MCF 10A (cell line): Measurements from ENCODE around the gene CACNA1H. TPM values are rescaled to one million over a fixed set of nuclear protein-coding genes. Genes with fewer than 3 reads are reported as not detected.
"Not testable (repeated sequence)": the region's sequence is repeated elsewhere in the genome, so short reads cannot be mapped to it uniquely, and the experiment has no call there.

Source experiments
- BruUV-seq: library from RNA; stranded (reverse); fragments of 400-500 nt; replicated peaks from 2 replicates; lab custom pipeline; 2021; lab: Mats Ljungman, UMichigan
- CTCF ChIA-PET: fragments of 300-600 bp; sonication (Branson Sonifier 250); formaldehyde crosslinking; extraction: SDS; loops from one replicate; lab custom pipeline; 2021; ENCODE audit warnings: antibody characterized with exemption, inconsistent platforms; lab: Yijun Ruan, JAX
- POLR2A ChIA-PET: fragments of 300-600, 350-650 bp; sonication (Branson Sonifier 250); formaldehyde crosslinking; extraction: SDS; loops from one replicate; lab custom pipeline; 2020; ENCODE audit warnings: antibody characterized with exemption, inconsistent platforms; lab: Yijun Ruan, JAX
- DNase-seq: peaks from one replicate; pipeline ENCODE4 v3.0.0-alpha.2; 2018; ENCODE audit not compliant: unreplicated experiment
- H3K27ac Mint-ChIP-seq: one replicate; pipeline ENCODE4 v1.8.0; 2022; ENCODE audit warnings: mild to moderate bottlenecking, low read depth, mixed read lengths; ENCODE audit not compliant: unreplicated experiment
- H3K27me3 Mint-ChIP-seq: one replicate; pipeline ENCODE4 v1.8.0; 2022; ENCODE audit warnings: mixed read lengths; ENCODE audit not compliant: insufficient read depth, unreplicated experiment
- H3K36me3 Mint-ChIP-seq: one replicate; pipeline ENCODE4 v1.8.0; 2022; ENCODE audit warnings: mild to moderate bottlenecking, moderate library complexity, mixed read lengths; ENCODE audit not compliant: insufficient read depth, unreplicated experiment
- H3K4me1 Mint-ChIP-seq: one replicate; pipeline ENCODE4 v1.8.0; 2022; ENCODE audit warnings: mixed read lengths; ENCODE audit not compliant: insufficient read depth, unreplicated experiment
- H3K4me3 Mint-ChIP-seq: one replicate; pipeline ENCODE4 v1.8.0; 2022; ENCODE audit warnings: mild to moderate bottlenecking, moderate library complexity, mixed read lengths; ENCODE audit not compliant: unreplicated experiment
- H3K9me3 Mint-ChIP-seq: one replicate; pipeline ENCODE4 v1.8.0; 2022; ENCODE audit warnings: mixed read lengths; ENCODE audit not compliant: unreplicated experiment
- intact Hi-C: fragments of 100-400 bp; cut with micrococcal nuclease; formaldehyde crosslinking; loops from 2 replicates; pipeline ENCODE4 v1.14.1; 2022
- total RNA-seq: library from RNA; stranded (reverse); gene quantifications from 2 replicates; pipeline ENCODE4 v1.2.3, GENCODE V29; 2022
- TF ChIP-seq, protein P1 (sequence below): fragments of 200-600 bp; IDR thresholded peaks from one replicate; pipeline ENCODE4 v1.8.0; 2022; ENCODE audit warnings: antibody characterized with exemption, mild to moderate bottlenecking; ENCODE audit not compliant: unreplicated experiment

The CACNA1H gene
- total RNA-seq, 1 experiment from 2014 or later: not detected

GRCh38 chr16:1241081-1241480 is 88.2 kb downstream of the CACNA1H start:
- H3K27me3 Mint-ChIP-seq, H3K36me3 Mint-ChIP-seq, BruUV-seq, H3K4me1 Mint-ChIP-seq, H3K9me3 Mint-ChIP-seq, POLR2A ChIA-PET, H3K27ac Mint-ChIP-seq, H3K4me3 Mint-ChIP-seq, CTCF ChIA-PET, DNase-seq, intact Hi-C loops: not testable (repeated sequence)

DNA sequence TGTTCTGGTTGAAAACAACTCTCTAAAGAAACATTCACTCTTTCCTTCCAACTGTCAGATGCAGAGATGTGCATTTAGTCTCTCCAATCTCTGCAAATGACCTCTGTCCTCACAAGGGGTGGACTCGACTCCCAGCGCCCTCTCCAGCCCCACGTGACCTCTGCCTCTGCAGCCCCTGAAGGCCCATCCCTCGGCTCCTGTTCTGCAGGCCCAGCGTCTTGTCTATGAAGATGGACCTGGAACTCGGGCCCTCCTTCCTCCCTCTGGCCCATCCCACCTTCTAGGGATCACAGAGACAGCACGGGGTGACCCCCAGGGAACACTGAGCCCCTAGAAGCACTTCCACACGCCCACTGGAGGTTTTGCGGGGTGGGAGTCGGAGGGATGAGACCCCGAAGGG is 90.5 kb downstream of the CACNA1H start:
- DNase-seq, H3K27ac Mint-ChIP-seq, H3K4me3 Mint-ChIP-seq, POLR2A ChIA-PET, H3K36me3 Mint-ChIP-seq, H3K4me1 Mint-ChIP-seq, H3K9me3 Mint-ChIP-seq, BruUV-seq, CTCF ChIA-PET, intact Hi-C loops, H3K27me3 Mint-ChIP-seq: not testable (repeated sequence)

DNA sequence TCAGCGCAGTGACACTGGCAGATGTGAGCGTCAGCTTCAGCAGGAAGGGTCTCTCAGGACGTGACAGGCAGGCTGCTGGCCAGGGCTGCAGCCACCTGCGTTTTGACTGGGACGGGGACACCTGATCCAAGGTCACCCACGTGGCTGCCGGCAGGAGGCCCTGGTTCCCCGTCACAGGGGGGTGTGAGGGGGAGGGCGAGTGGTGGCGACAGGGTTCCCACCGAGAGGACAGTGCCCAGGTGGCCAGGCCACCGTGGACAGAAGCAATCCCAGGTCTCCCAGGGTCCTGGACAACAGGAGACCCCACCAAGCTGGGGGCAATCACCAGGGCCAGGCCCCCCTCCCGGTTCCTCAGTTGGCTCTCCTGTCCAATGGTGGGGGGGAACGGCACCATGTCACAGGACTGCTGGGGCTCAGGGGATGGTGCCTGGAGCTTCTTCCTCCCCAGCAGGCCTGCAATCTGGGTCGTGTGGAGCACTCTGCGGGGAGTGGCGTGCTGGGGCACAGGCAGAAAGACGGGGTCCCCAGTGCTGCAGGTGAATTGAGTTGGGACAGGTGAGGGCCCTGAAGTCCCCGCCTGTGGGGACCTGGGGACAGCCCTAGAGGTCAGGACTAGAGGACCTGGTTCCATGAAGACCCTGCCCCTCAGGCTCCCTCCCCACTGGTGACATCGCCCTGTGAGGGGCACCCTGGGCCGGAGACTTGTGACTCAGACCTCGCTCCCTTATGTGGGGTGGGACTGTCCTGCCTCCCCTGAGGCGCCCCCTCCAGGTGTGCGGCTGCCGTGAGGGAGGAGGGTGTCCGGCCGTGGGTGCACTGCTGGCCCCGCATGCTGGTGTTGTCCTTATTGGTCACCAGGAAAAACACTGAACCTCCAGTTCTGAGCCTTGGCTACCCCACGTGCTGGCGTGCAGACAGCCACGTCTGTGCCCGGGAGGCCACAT is 91.3 kb downstream of the CACNA1H start:
- H3K9me3 Mint-ChIP-seq, H3K27ac Mint-ChIP-seq, H3K4me1 Mint-ChIP-seq, H3K4me3 Mint-ChIP-seq, POLR2A ChIA-PET, CTCF ChIA-PET, BruUV-seq, intact Hi-C loops, H3K36me3 Mint-ChIP-seq, H3K27me3 Mint-ChIP-seq, DNase-seq: not testable (repeated sequence)

- BruUV-seq: no TSS peak
- H3K27ac Mint-ChIP-seq: no peak overlapping the region
- no peak for DNase-seq
- H3K9me3 Mint-ChIP-seq: no peaks in the 10 kb centered on the region
- H3K36me3 Mint-ChIP-seq: no peaks in the 10 kb centered on the region
- ChIA-PET CTCF (no interaction called here), POLR2A (no interaction called here)
- TF ChIP-seq, protein P1, sequence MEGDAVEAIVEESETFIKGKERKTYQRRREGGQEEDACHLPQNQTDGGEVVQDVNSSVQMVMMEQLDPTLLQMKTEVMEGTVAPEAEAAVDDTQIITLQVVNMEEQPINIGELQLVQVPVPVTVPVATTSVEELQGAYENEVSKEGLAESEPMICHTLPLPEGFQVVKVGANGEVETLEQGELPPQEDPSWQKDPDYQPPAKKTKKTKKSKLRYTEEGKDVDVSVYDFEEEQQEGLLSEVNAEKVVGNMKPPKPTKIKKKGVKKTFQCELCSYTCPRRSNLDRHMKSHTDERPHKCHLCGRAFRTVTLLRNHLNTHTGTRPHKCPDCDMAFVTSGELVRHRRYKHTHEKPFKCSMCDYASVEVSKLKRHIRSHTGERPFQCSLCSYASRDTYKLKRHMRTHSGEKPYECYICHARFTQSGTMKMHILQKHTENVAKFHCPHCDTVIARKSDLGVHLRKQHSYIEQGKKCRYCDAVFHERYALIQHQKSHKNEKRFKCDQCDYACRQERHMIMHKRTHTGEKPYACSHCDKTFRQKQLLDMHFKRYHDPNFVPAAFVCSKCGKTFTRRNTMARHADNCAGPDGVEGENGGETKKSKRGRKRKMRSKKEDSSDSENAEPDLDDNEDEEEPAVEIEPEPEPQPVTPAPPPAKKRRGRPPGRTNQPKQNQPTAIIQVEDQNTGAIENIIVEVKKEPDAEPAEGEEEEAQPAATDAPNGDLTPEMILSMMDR: no peak
- H3K27me3 Mint-ChIP-seq: no peaks in the 10 kb centered on the region
- H3K4me3 Mint-ChIP-seq: no peak overlapping the region
- intact Hi-C loops: no loop called here
- H3K4me1 Mint-ChIP-seq: no peaks in the 10 kb centered on the region
Measured at GRCh38 chr16:1244881-1245280, 92.0 kb downstream of the CACNA1H start.

GRCh38 chr16:1245452-1246020 is 92.6 kb downstream of the CACNA1H start:
- no peaks in the 10 kb centered on the region for H3K4me1 Mint-ChIP-seq
- POLR2A ChIA-PET: no interaction called here
- CTCF ChIA-PET: no interaction called here
- DNase-seq: no peak
- BruUV-seq: no TSS peak
- intact Hi-C loops: no loop called here
- H3K27ac Mint-ChIP-seq: no peak overlapping the region
- H3K4me3 Mint-ChIP-seq: no peak overlapping the region
- no peaks in the 10 kb centered on the region for H3K27me3 Mint-ChIP-seq
- no peaks in the 10 kb centered on the region for H3K9me3 Mint-ChIP-seq
- no peaks in the 10 kb centered on the region for H3K36me3 Mint-ChIP-seq
- TF ChIP-seq, protein P1: no peak

- H3K36me3 Mint-ChIP-seq, DNase-seq, intact Hi-C loops, H3K9me3 Mint-ChIP-seq, BruUV-seq, H3K27ac Mint-ChIP-seq, H3K4me1 Mint-ChIP-seq, CTCF ChIA-PET, H3K4me3 Mint-ChIP-seq, POLR2A ChIA-PET, H3K27me3 Mint-ChIP-seq: not testable (repeated sequence)
Measured at GRCh38 chr16:1247903-1248537, 95.1 kb downstream of the CACNA1H start.

DNA sequence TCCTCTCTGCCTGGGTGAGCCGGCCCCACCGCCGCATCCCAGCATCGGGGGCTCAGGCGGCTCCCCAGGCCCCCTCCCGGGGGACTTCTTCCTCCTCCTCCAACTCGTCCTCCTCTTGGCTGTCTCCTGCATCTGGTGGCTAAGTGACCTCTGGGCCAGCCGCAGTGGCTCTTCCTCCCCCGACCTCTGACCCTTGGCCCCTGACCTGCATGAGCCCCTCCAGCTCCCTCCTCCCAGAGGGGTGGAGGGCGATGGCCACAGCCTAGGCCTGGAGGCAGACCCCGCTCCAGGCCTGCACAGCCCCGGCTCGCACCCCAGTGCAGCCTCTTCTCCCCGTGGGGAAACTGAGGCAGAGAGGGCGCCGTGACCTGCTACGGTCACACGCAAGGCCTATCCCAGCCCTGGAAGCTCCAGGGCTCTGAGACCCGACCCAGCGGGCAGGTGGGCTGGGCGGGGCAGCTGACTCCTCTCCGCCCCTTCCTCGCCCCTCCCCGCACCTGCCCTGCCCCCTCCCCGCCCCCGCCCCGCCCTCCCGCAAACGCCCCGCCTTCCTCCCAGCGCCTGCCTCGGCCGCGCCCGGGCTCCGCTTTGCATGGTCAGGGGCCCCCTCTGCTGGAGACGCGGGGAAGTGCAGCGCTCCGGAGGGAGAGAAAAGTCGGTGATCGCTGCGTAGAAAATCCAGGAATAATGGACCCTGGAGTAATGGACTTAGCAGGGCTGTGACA is 96.3 kb downstream of the CACNA1H start:
- H3K4me3 Mint-ChIP-seq, CTCF ChIA-PET, H3K9me3 Mint-ChIP-seq, intact Hi-C loops, DNase-seq, POLR2A ChIA-PET, H3K27ac Mint-ChIP-seq, BruUV-seq, H3K4me1 Mint-ChIP-seq, H3K36me3 Mint-ChIP-seq, H3K27me3 Mint-ChIP-seq: not testable (repeated sequence)
